Fibroblast of the aortic adventitia (primary cell): Measurements from ENCODE around the gene ARHGAP19. TPM values are rescaled to one million over a fixed set of nuclear protein-coding genes. Genes with fewer than 3 reads are reported as not detected.

Experiments
- DNase-seq: peaks from one replicate; pipeline ENCODE4 v3.0.0-alpha.2; 2010; ENCODE audit warnings: low read depth
- H3K4me3 ChIP-seq: 2 replicates; pipeline ENCODE4 v1.5.1; 2011; ENCODE audit warnings: low read depth, mild to moderate bottlenecking, control low read depth, low read length, moderate library complexity
- CTCF ChIP-seq: IDR thresholded peaks from 2 replicates; pipeline ENCODE4 v1.5.1; 2011; ENCODE audit warnings: mild to moderate bottlenecking, low read length, control low read depth, inconsistent platforms; ENCODE audit not compliant: insufficient read depth
- total RNA-seq: library from RNA; depleted of rRNA; stranded (reverse); fragments of >200 nt; gene quantifications from 2 replicates; pipeline ENCODE4 v1.2.3, GENCODE V29; 2012; ENCODE audit warnings: low replicate concordance

ARHGAP19 gene
- total RNA-seq, 1 donor = 10.8 TPM

- DNase-seq = no peak
- no peak overlapping the region for H3K4me3 ChIP-seq
- TF ChIP-seq CTCF = no peak
These were observed 37.3 kb upstream of the ARHGAP19 start for GRCh38 chr10:97329766-97330165.

- no peak for TF ChIP-seq CTCF
- no peak overlapping the region for H3K4me3 ChIP-seq
- no peak for DNase-seq
These were observed 36.4 kb upstream of the ARHGAP19 start for GRCh38 chr10:97328646-97329453.

DNA sequence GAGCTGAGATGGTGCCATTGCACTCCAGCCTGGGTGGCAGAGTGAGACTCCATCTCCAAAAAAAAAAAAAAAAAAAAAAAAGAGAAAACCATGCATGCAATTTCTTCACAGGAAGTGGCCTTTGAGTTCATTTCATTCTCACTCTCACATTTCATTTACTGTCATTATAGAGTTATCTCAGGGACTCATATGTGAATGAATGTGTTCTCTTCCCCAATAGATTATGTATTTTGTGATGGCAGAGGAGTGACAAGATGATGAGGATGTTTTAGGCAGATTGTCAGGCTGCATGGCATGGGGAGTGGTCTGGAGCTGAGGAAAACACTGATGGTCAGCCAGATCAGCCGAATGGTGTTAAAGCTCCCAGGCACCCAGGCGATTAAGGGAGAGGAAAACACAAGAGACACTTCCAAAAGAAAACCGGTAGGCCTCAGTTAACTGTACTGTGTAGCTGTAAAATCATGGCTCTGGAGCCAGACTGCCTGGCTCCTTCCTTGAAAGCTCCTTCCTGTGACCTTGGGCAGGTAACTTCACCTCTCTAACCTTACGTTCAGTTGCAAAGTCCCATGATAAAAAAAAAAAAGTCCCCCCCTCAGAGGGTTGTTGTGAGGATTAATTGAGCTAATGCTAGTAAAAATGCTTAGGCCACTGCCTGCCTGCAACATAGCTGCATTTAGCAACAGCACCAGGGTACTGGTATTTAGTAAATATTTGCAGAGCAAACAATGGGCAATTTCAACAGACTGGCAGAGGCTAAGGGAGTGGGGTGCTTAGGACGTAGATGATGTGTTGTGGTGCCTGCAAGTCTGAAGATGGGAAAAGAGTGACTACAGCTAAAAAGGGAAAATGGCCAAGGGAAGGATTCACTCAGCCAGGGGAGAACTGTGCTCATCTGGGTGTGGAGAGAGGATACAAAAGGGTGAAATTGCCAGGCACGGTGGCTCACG, 35.2 kb upstream of the ARHGAP19 start:
- H3K4me3 ChIP-seq = no peak overlapping the region
- no peak for TF ChIP-seq CTCF
- DNase-seq = no peak

DNA sequence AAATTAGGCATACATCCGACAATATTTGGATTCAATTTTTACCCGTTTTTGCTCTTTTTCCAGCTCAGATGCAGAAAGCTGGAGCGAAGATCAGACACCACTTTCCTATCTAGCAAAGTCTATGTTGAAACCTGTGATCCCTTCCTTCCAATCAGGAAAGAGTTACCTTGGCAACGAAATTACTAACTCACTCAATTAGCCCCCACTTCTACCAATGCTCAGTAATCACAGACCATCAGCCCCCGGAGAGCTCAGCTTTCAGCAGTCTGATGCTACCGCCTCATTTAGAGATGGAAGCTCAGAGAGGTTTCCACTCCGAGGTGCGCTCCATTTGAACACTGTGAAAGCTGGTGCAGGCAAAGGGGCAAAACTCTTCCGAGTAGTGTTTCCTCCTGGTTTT, 33.3 kb upstream of the ARHGAP19 start:
- DNase-seq = no peak
- TF ChIP-seq CTCF = no peak

GRCh38 chr10:97323501-97323900, 31.1 kb upstream of the ARHGAP19 start:
- TF ChIP-seq CTCF = no peak
- DNase-seq = no peak
- no peak overlapping the region for H3K4me3 ChIP-seq

More for the DNA sequence above, 33.3 kb upstream of the ARHGAP19 start:
- H3K4me3 ChIP-seq = no peak overlapping the region

- no peak overlapping the region for H3K4me3 ChIP-seq
- TF ChIP-seq CTCF = no peak
- no peak for DNase-seq
These were observed 29.4 kb upstream of the ARHGAP19 start for GRCh38 chr10:97321804-97322190.
